AG04449 (cell line): Measurements from ENCODE around the gene EGR2.
A peak's percentile ranks its signal among the peaks of the same experiment; 100 is the strongest.

Experiments used
- CTCF ChIA-PET: fragments of 350-600 bp; formaldehyde crosslinking; extraction: SDS; loops from one replicate; lab custom pipeline; 2021; ENCODE audit warnings: antibody characterized with exemption; lab: Yijun Ruan, JAX
- POLR2A ChIA-PET: fragments of 400-600, 350-600 bp; formaldehyde crosslinking; extraction: SDS; loops from one replicate; lab custom pipeline; 2020; ENCODE audit warnings: antibody characterized with exemption, inconsistent platforms; lab: Yijun Ruan, JAX
- DNase-seq: peaks from one replicate; pipeline ENCODE4 v3.0.0-alpha.2; 2010; ENCODE audit warnings: low read depth, low spot score
- H3K4me3 ChIP-seq: 2 replicates; pipeline ENCODE4 v1.5.1; 2011; ENCODE audit warnings: low read depth, mild to moderate bottlenecking, control low read depth, low read length
- CTCF ChIP-seq: IDR thresholded peaks from one replicate; pipeline ENCODE4 v1.5.1; 2011; ENCODE audit warnings: mild to moderate bottlenecking, moderate library complexity, low read length, control low read depth, inconsistent platforms; ENCODE audit not compliant: insufficient read depth; ENCODE audit errors: missing control alignments

Gene EGR2

DNA sequence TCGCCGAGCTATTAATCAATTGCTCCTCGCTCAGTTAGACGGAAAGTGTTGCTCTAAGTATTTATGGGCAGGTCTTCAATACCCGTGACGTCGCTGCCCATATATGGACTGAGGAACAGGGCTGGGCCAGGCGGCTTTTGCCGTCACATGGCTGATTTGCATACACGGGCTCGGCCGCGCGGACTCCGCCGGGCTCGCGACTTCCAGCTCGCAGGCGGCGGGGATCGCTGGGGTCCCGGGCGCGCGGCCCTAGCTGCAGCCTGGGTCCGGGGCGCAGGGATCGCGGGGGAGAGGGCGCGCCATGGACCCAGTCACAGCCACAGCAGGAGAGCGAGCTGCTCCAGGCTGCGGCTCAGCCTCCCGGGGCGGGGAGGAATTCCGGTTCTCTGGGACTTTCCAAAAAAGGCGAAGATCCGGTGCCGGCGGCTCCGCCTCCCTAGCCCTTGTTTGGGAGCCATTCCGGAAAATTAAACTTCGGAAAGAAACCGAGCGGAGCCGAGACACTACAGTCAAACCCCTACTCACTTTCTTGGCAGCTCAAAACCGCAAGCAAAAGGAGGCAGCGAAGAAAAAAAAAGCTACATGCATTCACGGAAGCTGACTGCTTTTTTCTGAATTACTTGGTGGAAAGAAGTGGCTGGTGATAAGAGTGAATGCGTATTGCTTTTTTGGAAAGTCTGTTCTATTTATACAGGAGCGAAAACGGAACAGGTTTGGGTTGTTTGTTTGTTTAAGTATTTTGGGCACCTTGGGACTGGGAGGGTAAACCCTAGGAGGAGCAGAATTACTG lies at the start of gene EGR2:
Gene EGR2 (minus strand): TSS at position 36 of the 790 bp plus-strand sequence. CDS start 337 bp downstream, outside the sequence.
- CTCF ChIA-PET = interaction anchor here (0.6 to 4.7 kb wide), 18 partner anchors 9 to 567 kb away, joined by 3 to 79 read pairs (median 8); partner anchors contain the start of gene ADO
- DNase-seq = peak; percentile 61
- POLR2A ChIA-PET = interaction anchor here (0.5 to 1.7 kb wide), 5 partner anchors 10 to 316 kb away, joined by 3 to 6 read pairs (median 3); partner anchors contain the start of genes ADO and NRBF2
- peak within 1 kb of the TSS; percentile 65 for H3K4me3 ChIP-seq
- TF ChIP-seq CTCF = no peak

GRCh38 chr10:62862447-62862846 lies 46.3 kb upstream of the EGR2 start:
- CTCF ChIA-PET = no interaction called here
- POLR2A ChIA-PET = no interaction called here
- no peak for DNase-seq
- no peak for TF ChIP-seq CTCF
- H3K4me3 ChIP-seq = no peak overlapping the region

GRCh38 chr10:62861507-62861906 lies 45.3 kb upstream of the EGR2 start:
- POLR2A ChIA-PET = no interaction called here
- TF ChIP-seq CTCF = no peak
- H3K4me3 ChIP-seq = no peak overlapping the region
- CTCF ChIA-PET = interaction anchor here (0.7 kb wide), 1 partner anchor 859 kb away, joined by 4 read pairs; no protein-coding TSS in a partner anchor
- DNase-seq = no peak

- no peak for DNase-seq
These were observed 44.8 kb upstream of the EGR2 start for GRCh38 chr10:62860946-62861345.

DNA sequence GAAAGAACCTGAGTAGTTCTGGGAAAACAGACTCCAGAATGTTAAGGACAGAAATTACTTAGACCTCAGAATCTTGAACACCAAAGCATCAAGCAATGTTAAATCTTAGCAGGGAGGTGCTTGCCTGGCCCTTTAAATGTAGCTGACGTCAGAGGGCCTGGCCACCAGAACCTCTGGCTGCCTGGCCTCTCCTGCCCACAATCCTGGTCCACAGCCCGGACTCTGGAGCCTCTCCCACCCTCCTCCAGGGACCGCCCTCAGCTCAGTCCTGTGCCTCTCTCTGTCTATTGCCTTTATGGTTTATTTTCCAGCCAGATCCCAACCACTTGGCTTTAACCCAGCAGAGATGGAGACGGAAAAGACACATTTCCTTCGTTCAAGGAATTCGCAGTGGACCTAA lies 42.2 kb upstream of the EGR2 start:
- CTCF ChIA-PET = no interaction called here
- no peak for TF ChIP-seq CTCF
- H3K4me3 ChIP-seq = no peak overlapping the region
- DNase-seq = no peak
- POLR2A ChIA-PET = no interaction called here

More at GRCh38 chr10:62860946-62861345, 44.8 kb upstream of the EGR2 start:
- no peak overlapping the region for H3K4me3 ChIP-seq
- TF ChIP-seq CTCF = no peak
- POLR2A ChIA-PET = no interaction called here
- CTCF ChIA-PET = interaction anchor here (0.7 kb wide), 1 partner anchor 859 kb away, joined by 4 read pairs; no protein-coding TSS in a partner anchor

- DNase-seq = no peak
- POLR2A ChIA-PET = no interaction called here
- no peak for TF ChIP-seq CTCF
- CTCF ChIA-PET = no interaction called here
- H3K4me3 ChIP-seq = no peak overlapping the region
These were observed 39.9 kb upstream of the EGR2 start for GRCh38 chr10:62856021-62856420.
